Measurements from ENCODE around the gene TIMM44.

- no peak for TF ChIP-seq LARP7 (IDR thresholded peaks at IDR 0.05)
- no peak for TF ChIP-seq RCOR1 (conservative IDR thresholded peaks at IDR 0.05; ENCODE audit: low read depth, low read length)
- TF ChIP-seq CREB1 (IDR thresholded peaks at IDR 0.05; ENCODE audit: low read depth), result no peak
- no peak for TF ChIP-seq CTCF (IDR thresholded peaks at IDR 0.05 in 2 of 3, conservative IDR thresholded peaks at IDR 0.05 in 1 of 3; ENCODE audit: control insufficient read depth in 2 of 3, extremely low read depth in 1 of 3, insufficient read depth in 1 of 3, low read depth in 3 of 3, low read length in 3 of 3)
- no peak for TF ChIP-seq POLR2A (IDR thresholded peaks at IDR 0.05; ENCODE audit: low read depth, low read length)
- TF ChIP-seq SREBF2 (IDR thresholded peaks at IDR 0.05; ENCODE audit: low read length), result no peak
- TF ChIP-seq CBX5 (IDR thresholded peaks at IDR 0.05; ENCODE audit: low read depth), result no peak
- no peak for TF ChIP-seq NFIC (IDR thresholded peaks at IDR 0.05; ENCODE audit: low read depth, low read length)
- TF ChIP-seq E2F4 (IDR thresholded peaks at IDR 0.05; ENCODE audit: low read depth, low read length), result no peak
- TF ChIP-seq GABPA (IDR thresholded peaks at IDR 0.05; ENCODE audit: low read depth), result no peak
- TF ChIP-seq EZH2 (IDR thresholded peaks at IDR 0.05; ENCODE audit: borderline replicate concordance, control insufficient read depth, low read depth, low read length), result no peak
- TF ChIP-seq SMC3 (IDR thresholded peaks at IDR 0.05; ENCODE audit: borderline replicate concordance, low read length), result no peak
Measured at GRCh38 chr19:7930765-7931164, 12.7 kb downstream of the TIMM44 start.

Data from GM12878 (cell line).